Stromal cell of bone marrow (primary cell): ENCODE data around the gene SORCS1.

Source experiments
- DNase-seq: peaks from one replicate; pipeline ENCODE4 v3.0.0-alpha.2; 2012; ENCODE audit warnings: low read depth

Gene SORCS1

DNA sequence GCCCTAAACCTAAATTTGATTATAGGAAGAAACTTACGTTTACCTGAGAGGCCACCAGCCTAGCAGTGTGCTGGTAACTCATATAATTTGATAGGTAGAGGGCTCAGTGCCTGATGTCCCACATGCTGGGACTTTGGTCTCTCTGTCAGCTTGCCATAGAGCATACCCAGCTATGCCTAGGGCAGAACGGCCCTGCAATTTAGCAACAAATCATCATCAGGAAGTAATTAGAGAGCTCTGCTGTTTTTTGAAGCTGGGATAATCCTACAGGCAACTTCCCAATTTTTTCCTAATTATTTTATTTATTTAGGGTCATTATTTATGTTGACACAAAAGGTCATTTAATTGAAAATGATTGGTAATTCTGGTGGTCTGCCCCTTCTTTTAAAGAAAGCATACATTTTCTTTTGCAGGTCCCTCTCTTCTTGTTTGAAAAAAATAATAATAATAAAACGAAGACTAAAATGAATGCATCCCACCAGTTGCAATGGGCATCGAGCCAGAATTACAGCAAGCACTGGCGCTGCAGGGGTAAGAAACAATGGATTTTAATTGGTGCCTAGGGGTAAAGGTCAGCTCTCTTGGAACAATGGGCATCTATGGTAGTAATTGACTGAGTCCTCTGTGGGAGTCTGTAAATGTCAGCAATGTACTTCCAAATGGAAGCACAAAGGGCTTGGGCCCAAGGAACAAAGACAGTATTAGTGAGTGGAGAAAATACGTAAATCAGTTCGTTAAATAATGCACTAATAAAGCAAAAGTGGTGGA, 348.0 kb downstream of the SORCS1 start:
- DNase-seq, result no peak

DNA sequence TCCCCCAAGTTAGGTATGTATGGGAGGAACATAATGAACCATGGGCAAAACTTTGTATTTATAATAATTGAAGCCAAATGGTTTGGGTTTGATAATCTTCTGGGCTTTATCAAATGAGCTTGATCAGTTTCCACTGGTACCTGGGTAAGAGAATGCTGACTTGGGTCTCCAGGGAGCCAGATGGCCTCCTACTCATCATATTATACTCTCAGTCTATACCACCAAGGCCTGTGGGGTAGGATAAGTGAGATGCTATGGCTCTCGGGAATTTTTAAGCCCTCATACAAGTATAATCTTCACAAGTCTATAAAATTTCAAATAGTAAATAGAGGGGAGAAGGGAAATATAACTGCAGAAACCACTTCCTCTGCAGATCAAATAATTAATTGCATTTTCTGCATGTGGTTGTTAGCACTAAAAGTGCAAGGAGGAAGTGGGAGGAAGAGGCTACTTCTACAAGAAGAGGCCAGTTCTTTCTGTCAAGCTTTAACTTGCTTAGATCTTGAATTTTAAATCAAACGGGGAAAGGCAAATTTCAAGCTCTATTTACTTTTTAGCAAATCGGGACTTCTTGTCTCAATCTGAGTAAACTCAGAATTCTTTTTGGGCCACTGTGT, 349.0 kb downstream of the SORCS1 start:
- DNase-seq, result no peak

DNA sequence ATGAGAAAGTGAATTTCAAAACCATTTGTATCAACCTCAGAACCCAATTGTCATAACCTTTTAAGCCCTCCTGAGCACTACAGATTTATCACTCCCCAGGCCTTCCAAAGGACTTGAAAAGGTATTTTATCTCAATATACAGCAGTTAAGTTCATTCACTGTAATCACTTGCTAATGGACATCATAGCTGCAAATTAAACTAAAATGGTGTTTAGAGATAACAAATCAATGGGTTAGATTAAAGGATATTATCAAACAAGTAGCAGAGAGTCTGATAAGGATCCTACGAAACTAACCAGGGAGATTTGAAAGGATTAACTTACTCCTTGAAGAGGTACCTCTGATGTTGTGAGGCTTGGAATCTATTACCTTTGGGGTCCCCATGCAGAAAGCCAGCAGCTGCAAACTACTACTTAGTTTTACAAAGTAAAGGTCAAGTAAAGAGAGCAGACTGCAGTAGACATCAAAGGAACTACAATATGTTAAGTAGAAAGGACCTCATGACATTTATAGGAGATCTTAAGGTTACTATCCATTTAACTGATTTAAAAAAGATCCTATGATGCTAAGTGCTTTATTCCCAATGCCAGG, 359.4 kb downstream of the SORCS1 start:
- DNase-seq, result no peak

DNA sequence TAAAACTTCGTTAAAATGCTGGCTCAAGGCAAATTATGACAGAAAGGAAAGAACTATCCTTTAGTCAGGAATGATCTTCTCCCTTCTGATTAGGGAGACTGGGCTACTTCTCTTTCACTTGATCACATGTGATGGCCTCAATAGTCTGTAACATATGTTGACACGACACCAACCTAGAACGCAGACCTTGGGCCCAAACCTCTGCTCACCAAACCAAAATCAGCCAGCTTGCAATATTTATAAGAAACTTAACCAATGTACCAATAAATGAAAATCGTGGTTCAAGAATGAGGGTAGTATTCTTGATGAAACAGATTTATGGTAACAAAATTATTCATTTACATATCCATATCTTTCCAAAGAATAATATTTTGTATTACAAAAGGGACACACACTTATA, 361.6 kb downstream of the SORCS1 start:
- no peak for DNase-seq

DNA sequence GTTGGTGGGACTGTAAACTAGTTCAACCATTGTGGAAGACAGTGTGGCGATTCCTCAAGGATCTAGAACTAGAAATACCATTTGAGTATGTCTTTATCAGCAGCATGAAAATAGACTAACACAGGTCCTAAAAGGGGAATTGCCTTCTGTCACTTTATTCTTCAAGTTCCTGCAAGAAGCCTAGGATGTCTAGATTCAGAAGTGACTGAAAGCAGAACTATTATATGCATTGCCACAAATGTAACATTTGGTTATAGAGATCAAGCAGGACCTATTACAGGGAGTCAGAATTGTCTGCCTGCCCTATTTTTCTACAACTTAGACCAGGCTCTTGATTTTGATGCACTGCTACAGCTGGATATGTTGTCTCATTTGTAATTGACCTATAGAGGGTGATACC, 364.7 kb downstream of the SORCS1 start:
- DNase-seq, result no peak

DNA sequence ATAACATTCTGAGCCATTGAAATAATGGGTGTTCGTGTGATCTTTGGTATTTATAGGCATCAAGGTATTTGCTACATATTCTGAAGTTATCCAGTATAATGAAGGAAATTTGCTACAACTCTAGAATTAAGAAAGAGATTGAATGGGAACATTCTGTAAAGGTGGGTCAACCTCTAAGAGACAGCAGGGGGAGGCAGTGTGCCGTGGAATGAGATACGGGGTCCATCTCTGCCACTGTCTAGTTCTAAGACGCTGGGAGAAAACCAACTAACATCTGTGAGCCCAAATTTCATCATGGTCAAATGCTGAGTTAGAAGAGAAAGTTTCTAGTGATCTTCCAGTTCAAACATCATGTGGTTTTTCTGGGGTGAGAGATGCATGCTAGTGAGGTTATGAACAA, 368.9 kb downstream of the SORCS1 start:
- no peak for DNase-seq

DNA sequence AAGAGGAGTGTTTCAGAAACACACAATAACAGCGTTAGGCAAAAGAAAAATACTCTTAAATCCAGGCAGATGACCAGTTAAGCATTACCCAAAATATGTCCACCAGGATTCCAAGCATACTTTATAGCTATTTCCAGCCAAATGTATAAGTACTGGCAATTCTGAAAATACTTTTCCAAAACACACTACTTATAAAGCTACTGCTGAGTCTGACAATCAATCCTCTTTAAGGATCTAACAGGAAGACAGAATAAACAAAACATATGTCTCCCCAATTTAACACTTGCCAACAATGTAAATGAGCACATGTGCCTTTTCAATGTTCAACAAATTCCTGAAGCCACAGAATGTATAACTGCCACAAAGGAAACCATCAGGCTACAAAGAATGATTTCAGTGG, 370.9 kb downstream of the SORCS1 start:
- DNase-seq, result no peak

DNA sequence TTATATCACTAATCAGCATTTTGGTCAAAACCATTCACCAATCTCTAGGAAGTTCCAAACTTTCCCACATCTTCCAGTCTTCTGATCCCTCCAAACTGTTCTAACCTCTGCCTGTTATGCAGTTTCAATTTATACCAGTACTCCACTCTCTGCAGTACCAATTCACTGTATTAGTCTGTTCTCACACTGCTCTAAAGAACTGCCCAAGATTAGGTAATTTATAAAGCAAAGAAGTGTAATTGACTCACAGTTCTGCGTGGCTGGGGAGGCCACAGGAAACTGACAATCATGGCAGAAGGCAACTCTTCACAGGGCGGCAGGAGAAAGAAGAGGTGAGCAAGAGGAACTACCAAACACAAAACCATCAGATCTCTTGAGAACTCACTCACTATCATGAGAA, 374.9 kb downstream of the SORCS1 start:
- DNase-seq, result no peak

DNA sequence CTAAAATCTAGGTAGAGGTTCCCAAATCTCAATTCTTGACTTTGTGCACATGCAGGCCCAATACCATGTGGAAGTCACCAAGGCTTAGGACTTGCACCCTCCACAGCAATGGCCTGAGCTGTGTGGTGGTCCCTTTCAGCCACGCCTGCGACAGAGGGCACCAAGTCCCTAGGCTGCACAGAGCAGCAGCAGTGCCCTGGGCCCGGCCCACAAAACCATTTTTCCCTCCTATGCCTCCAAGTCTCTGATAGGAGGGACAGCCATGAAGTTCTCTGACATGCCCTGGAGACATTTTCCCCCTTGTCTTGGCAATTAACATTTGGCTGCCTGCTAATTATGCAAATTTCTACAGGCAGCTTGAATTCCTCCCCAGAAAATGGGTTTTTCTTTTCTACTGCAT, 375.5 kb downstream of the SORCS1 start:
- no peak for DNase-seq

DNA sequence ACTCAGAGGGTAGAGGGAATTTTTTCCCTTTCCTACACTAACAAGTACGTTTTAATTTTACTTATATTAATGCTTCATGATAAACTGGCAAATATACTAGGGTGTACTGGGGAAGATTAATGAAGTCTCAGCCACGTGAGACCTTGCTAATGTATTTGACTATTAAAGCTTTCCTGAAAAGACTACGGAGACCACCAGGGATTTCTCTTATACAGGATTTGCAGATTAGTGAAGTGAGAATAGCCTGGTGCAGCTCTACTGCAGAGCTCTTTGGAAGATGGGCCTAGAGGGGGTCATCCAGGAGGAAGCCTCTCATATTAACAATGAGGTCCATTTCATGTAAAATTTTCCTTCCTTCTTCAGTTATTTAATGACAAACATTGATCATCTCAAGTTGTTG, 379.0 kb downstream of the SORCS1 start:
- no peak for DNase-seq

DNA sequence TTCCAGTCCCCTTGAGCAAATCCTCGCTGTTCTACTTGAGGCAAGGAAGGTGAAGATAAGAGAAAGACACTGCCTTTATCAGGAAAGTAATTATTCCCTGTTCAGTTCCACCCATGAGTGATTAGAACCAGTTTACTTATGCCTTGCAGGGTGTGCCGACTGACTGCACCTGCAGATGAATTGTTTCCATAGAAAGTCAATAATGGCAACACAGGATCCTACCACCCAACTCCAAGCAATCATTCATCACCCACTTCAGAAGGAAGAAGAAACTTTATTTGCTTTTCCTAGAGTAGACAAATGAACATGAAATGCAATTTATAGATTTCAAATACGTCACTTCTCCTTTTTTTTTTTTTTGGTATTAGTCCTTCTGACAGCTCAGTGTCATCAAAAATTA, 383.9 kb downstream of the SORCS1 start:
- no peak for DNase-seq

DNA sequence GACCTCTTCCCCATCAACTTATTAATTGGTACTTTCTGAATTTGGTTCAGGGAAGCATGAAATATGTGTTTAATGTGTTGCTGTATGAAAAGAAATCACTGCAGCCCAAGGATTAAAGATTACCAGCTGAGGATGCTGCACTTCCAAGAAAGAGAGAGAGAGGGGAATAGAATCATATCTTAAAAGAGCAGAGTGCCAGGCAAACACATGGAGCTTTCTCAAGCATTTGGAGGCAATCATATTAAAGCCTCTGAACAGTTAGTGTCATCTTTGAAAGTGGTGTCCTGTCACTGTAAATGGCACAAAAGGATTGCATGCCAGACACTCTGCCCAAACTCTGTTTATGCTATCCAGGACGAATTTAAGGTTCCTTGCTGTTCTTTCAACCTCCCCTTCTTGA, 386.7 kb downstream of the SORCS1 start:
- DNase-seq, result no peak

DNA sequence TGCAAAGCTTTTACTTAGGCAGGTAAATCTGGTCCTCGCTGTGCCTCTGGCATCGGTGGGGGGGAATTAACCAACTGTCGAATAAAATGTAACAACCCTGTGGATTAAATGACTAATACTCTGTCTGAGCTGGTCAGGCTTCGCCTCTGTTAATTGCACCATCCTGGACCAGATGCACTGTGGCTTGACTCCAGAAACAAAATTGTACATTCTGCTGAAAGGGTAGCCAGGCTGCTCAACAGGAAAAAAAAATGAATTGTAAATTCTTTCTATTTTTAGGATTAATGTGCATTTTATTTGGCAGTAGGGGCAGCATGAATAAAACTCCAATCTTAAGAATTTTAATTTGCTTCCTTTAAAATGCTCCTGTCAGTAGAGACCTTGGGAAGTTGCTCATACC, 389.4 kb downstream of the SORCS1 start:
- DNase-seq, result no peak

DNA sequence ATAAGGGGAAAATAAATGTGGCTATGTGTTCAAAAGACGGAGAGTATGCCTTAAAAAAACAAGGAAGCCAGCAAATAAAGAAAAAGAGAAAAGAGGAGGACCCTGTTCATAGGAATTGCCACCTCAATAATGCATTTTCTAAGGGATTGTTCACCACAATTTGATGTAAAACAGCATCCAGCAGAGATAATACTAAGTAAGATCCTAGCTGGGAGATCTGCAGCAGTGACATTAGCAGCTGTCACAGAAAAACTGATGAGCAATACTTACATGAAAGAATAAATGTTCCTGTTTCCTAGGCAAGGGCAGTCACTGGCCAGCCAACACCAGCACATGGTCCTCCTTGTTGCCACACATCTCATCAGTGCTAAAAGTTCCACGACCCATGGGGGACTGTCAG, 391.5 kb downstream of the SORCS1 start:
- no peak for DNase-seq

DNA sequence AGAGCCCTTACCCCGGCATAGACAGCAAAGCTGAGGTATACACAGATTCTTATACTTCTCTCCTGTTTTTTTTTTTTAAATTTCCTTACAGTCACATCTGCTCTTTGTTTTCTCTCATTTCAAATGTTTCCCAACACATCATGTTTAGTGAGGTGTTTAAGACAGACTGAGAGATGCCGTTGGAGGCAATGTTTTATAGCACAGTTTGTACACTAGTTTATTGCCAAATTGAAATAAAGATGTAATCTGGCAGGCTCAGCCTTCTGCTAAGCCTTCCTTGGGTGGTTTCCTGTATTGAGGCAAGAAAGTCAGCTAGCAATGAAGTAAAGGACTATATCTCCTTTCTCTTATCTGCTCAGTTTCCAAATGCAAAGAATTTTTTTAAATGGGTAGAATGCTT, 393.4 kb downstream of the SORCS1 start:
- no peak for DNase-seq

DNA sequence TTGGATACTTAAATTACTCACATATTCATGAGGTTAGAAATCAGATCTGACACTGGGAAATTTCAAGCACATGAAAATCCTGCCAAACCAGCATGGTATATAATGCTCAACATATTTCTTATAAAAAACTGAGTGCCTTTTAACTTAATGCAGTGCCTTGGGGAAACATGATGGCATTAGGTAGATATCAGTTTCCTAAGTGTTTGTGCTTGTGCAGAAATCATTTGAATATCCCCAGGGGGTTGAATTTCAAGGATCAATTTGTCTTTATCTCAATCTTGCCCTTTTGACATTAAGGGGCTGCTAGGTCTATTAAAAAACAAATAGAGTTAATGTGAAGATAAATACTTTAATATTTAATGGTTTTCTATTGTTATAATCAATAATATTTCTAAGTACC, 396.3 kb downstream of the SORCS1 start:
- no peak for DNase-seq

DNA sequence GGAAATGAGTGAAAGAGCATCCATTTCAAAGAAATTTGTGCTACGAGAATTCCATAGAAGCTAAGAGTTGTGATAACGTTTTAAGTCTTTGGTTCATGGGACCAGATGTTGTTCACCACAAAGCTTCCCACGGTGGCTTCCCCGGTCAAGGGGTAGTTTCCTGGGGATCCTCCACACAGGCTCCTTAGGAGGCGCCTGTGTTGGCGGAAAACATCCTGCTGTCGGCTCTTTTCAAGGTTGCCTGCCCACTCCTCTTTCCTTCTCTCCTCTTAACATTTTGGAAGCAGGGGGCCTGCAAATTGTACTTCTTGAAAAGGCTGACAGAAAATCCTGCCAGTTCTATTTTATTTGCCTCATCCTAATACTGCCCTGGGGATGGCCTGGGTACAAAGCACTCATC, 398.6 kb downstream of the SORCS1 start:
- no peak for DNase-seq

DNA sequence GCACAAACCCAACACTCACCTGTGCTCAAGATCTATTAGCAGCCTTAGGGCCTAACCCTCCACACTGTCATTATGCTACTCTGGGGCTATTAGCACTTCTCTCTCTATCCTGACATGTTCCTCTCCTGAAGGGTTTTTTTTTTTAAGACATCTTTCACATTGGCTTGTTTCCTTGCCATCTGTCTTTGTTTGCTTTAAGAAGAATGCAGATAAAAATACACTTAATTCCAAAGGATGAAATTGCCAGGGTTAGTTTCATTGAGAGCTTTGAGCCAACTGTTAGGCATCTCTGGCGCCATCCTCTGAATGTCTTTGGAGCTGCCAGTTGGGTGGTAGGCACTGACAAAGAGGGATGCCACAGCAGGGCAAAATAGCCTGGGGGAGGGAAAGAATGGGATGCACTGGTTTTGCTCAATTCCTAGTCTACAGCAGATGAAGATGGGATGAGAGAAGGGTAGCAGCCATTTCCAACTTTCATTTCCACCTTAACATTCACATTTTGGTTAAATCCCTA, 399.2 kb downstream of the SORCS1 start:
- no peak for DNase-seq

DNA sequence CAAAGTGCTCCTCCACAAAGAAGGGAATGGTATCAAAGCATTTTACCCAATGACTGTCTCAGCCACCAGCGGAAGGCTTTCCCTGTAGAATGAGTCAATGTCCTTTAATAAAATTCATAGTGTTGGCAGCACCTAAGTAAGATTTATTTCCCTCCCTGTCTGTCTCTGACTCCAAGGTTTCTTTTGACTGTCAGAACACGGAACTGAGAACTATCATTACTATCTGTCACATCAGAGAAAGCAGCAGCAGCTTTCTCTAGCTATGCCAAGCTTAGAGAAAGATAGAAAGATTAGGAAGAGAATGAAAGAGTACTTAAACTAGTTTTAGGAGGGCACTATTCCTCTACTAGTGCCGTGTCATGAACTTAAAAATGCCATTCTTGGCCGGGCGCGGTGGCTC, 400.1 kb downstream of the SORCS1 start:
- no peak for DNase-seq

DNA sequence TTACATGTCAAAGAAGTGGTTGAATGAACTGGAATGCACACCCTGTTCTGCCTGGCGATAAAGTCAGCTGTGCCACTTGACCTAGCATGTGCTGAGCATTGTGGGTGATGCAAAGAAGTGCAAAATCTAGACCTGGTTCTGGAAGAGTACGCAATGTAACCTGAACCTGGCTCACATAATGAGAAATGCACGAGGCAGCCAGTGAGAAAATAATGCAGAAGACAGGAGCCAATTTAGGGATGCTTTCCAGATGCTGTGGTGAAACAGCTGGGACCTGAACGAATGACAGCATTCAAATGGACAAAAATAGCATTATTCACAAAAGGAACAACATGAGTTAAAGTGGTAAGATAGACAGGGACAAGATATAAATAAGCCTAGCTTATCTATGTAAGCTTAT, 402.6 kb downstream of the SORCS1 start:
- no peak for DNase-seq

DNA sequence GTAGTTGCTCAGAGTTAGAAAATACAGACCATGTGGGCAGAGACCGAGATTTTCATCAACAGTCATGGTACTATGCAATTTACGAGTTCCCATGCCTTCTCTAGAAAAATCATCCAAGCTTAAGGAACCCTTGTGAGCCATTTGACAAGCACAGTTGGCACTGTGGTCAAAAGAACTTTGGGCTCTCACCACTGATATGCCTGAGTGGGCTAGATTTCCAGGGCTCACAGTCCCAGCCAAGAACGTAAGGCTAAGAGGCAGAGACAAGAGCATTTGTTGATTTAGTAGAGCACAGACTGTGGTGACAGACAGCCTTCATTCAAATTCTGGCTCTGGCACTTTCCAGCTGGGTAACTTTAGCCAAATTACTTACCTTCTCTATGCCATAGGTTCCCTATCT, 407.0 kb downstream of the SORCS1 start:
- no peak for DNase-seq

DNA sequence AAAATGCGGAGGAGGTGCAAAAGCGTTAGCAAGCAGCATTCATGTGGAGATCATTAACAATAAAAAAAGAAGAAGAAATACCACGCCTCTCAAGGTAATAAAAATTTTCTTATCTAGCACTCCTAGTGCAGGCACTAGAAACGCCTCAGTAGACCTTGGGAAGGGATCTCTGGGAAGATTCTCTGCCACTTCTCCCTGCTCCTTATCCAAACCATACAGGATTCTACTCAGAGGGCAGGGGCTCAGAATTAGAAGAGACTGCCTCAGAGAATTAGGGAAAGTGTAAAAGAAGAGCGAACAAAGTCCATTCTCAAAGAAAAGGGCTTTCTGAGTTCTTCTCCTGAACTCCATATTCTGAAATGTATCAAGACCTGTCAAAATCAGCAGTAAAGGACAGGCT, 413.4 kb downstream of the SORCS1 start:
- DNase-seq, result no peak

DNA sequence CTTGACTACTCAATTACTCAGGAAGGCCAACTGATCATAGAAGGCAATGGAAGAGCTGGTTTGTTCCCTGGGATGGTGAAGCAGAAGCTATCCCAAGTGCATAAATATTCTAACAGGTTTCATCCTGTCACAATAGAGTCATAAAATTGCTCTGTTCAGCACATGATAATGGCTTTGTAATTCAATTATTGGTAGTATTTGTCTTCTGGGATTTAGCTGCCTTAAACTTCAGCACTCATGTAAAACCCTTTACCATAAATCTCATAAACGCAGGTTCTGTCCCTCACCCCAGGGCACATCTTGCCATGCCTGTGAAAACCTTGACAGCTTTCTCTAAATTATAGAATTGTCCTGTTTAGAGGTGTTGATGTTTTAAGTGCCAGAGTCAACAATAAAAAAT, 417.6 kb downstream of the SORCS1 start:
- no peak for DNase-seq
